B cell (primary cell): ENCODE data around the gene CEP63. TPM values are rescaled to one million over a fixed set of nuclear protein-coding genes. Genes with fewer than 3 reads are reported as not detected.

ENCODE experiments used
- ATAC-seq: fragments of 200-7000 bp; cut with Tn5 transposase; one replicate; pipeline ENCODE4 v1.10.0; 2021; ENCODE audit warnings: low read depth, mild to moderate bottlenecking, moderate number of reproducible peaks, moderate library complexity
- CTCF ChIA-PET: fragments of 350-600 bp; sonication (Branson Sonifier 250); formaldehyde crosslinking; loops from one replicate; lab custom pipeline; 2021; ENCODE audit warnings: antibody characterized with exemption, inconsistent platforms; lab: Charles Lee
- POLR2A ChIA-PET: fragments of 350-600 bp; sonication (Branson Sonifier 250); formaldehyde crosslinking; loops from one replicate; lab custom pipeline; 2021; ENCODE audit warnings: antibody characterized with exemption; lab: Charles Lee
- DNase-seq: peaks from one replicate; pipeline ENCODE4 v3.0.0; 2013
- H2AFZ ChIP-seq: 2 replicates; pipeline ENCODE4 v1.6.1; 2012; ENCODE audit warnings: mild to moderate bottlenecking, low read depth, low read length; ENCODE audit not compliant: insufficient read depth, poor library complexity, severe bottlenecking
- H3K27ac ChIP-seq, 2 donors: 1 replicate in 1 of 2; 2 replicates in 1 of 2; pipeline ENCODE4 v1.5.1; 2012 to 2013; ENCODE audit warnings: low read length in 2 of 2, mild to moderate bottlenecking in 2 of 2, moderate library complexity in 1 of 2
- H3K27me3 ChIP-seq, 4 experiments: fragments of 200-600 bp in 1 of 4; sonication (generic) in 1 of 4; replicated peaks in 1 of 4; 1 replicate in 2 of 4; 2 replicates in 2 of 4; pipeline versions ENCODE4 v1.6.1 to v1.7.0; 2013 to 2016; ENCODE audit warnings: low read length in 3 of 4, mild to moderate bottlenecking in 2 of 4, mixed read lengths in 1 of 4, moderate library complexity in 1 of 4; ENCODE audit not compliant: insufficient read depth in 4 of 4, control insufficient read depth in 3 of 4; ENCODE audit errors: control extremely low read depth in 1 of 4
- H3K36me3 ChIP-seq, 2 experiments: replicated peaks in 1 of 2; 1 replicate in 1 of 2; 2 replicates in 1 of 2; pipeline versions ENCODE4 v1.6.1 to v1.7.1; 2013; ENCODE audit warnings: low read length in 1 of 2; ENCODE audit not compliant: insufficient read depth in 2 of 2, control insufficient read depth in 1 of 2; ENCODE audit errors: control extremely low read depth in 1 of 2, extremely low read depth in 1 of 2
- H3K4me1 ChIP-seq, 2 donors: fragments of 200-600 bp in 1 of 2; sonication (generic) in 1 of 2; 1 replicate in 1 of 2; 2 replicates in 1 of 2; pipeline versions ENCODE4 v1.5.1 to v1.6.1; 2013 to 2017; ENCODE audit warnings: low read length in 2 of 2; ENCODE audit not compliant: control insufficient read depth in 2 of 2, insufficient read depth in 2 of 2
- H3K4me2 ChIP-seq: replicated peaks from 2 replicates; pipeline ENCODE3; 2012; ENCODE audit warnings: mild to moderate bottlenecking, low read depth, low read length; ENCODE audit not compliant: poor library complexity, severe bottlenecking
- H3K4me3 ChIP-seq, 5 experiments: fragments of 200-600 bp in 1 of 5; sonication (generic) in 1 of 5; 1 replicate in 3 of 5; 2 replicates in 2 of 5; pipeline versions ENCODE4 v1.5.1 to v1.7.0; 2011 to 2016; ENCODE audit warnings: low read length in 4 of 5, mild to moderate bottlenecking in 4 of 5, low read depth in 2 of 5, control low read depth in 1 of 5, moderate library complexity in 1 of 5; ENCODE audit not compliant: insufficient read depth in 1 of 5; ENCODE audit errors: control extremely low read depth in 1 of 5, extremely low read depth in 1 of 5
- H3K79me2 ChIP-seq: fragments of 200-600 bp; sonication (generic); one replicate; pipeline ENCODE4 v1.6.0; 2016; ENCODE audit warnings: low read length; ENCODE audit not compliant: control insufficient read depth, insufficient read depth
- H3K9ac ChIP-seq: fragments of 200-600 bp; sonication (generic); 2 replicates; pipeline ENCODE4 v1.6.1; 2017; ENCODE audit warnings: mild to moderate bottlenecking, low read length, moderate library complexity
- H3K9me3 ChIP-seq, 3 donors: one replicate each; pipeline versions ENCODE4 v1.6.1 to v1.7.1; 2013; ENCODE audit warnings: low read length in 2 of 3; ENCODE audit not compliant: control insufficient read depth in 2 of 3, insufficient read depth in 1 of 3; ENCODE audit errors: control extremely low read depth in 1 of 3
- H4K20me1 ChIP-seq: 2 replicates; pipeline ENCODE4 v1.6.0; 2012; ENCODE audit warnings: mild to moderate bottlenecking, low read length; ENCODE audit not compliant: insufficient read depth, control insufficient read depth, poor library complexity, severe bottlenecking
- H3K27ac Mint-ChIP-seq: one replicate; pipeline ENCODE4 v1.8.0; 2021; ENCODE audit warnings: mixed read lengths
- H3K27me3 Mint-ChIP-seq: one replicate; pipeline ENCODE4 v1.8.0; 2021; ENCODE audit warnings: mixed read lengths
- H3K4me1 Mint-ChIP-seq: one replicate; pipeline ENCODE4 v1.8.0; 2021; ENCODE audit warnings: mixed read lengths
- H3K4me3 Mint-ChIP-seq: one replicate; pipeline ENCODE4 v1.8.0; 2021; ENCODE audit warnings: mixed read lengths
- H3K9me3 Mint-ChIP-seq: one replicate; pipeline ENCODE4 v1.8.0; 2022; ENCODE audit warnings: mixed read lengths; ENCODE audit not compliant: insufficient read depth
- CTCF ChIP-seq: fragments of 200-600 bp; IDR thresholded peaks from one replicate; pipeline ENCODE4 v1.8.0; 2022; ENCODE audit warnings: antibody characterized with exemption, mild to moderate bottlenecking
- EZH2 ChIP-seq: IDR thresholded peaks from 2 replicates; pipeline ENCODE4 v1.6.1; 2012; ENCODE audit warnings: borderline replicate concordance, low read depth, mild to moderate bottlenecking, moderate library complexity, low read length; ENCODE audit not compliant: insufficient read depth, poor library complexity, severe bottlenecking
- WGBS: methylation state at CpG from one replicate; pipeline ENCODE4 v1.1.5; 2013; ENCODE audit warnings: missing lambda C conversion rate; ENCODE audit not compliant: insufficient coverage; 5-methylcytosine and 5-hydroxymethylcytosine counted together
- intact Hi-C: fragments of 100-400 bp; cut with micrococcal nuclease; formaldehyde crosslinking; loops from one replicate; pipeline ENCODE4 v1.10.0; 2022
- polyA plus RNA-seq: library from polyadenylated mRNA; depleted of rRNA; stranded (reverse); fragments of >200 nt; gene quantifications from 2 replicates; pipeline ENCODE4 v1.2.3, GENCODE V29; 2012
- total RNA-seq, 2 donors: library from RNA; stranded (reverse); fragments of 120-200 nt in 1 of 2; gene quantifications; 1 replicate in 1 of 2; 2 replicates in 1 of 2; pipeline versions ENCODE4 v1.2.3 to v1.2.4, GENCODE V29; 2013 to 2022

The CEP63 gene
- total and polyA plus RNA-seq, 2 donors (not counting 1 experiment from before 2014, with no cell fraction given): 9.6 to 35.6 TPM

DNA sequence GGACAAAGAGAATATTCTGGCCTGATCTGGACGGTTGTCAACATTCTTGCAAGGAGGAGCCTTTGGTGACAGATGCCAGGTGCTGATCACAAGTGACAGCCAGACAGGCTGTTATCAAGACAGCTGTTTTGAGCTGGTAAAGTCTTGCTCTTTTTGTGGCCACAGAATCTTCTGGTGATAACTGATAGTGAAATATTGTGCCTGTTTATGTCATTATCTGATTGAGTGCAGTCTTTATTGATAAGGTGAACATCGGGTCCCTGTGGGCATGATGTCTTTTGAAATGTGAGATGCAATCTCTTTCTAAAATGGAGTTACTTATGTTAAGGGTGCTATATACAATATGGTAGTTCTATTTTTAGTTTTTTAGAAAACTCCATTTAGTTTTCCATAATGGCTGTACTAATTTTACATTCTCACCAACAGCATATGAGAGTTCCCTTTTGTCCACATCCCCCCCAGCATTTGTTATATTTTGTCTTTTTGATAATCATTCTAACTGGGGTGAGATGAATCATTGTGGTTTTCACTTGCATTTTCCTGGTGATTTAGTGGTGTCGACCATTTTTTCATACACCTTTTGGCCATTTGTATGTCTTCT, 10.7 kb downstream of the CEP63 start:
- H3K4me3 Mint-ChIP-seq: no peak overlapping the region
- H3K4me2 ChIP-seq: no peak overlapping the region
- peaks cover 6% of the 10 kb centered on the region for H3K9me3 Mint-ChIP-seq
- peaks cover 16% of the 10 kb centered on the region for H4K20me1 ChIP-seq
- no peak overlapping the region for H3K27ac ChIP-seq
- H3K27ac Mint-ChIP-seq: no peak overlapping the region
- H3K79me2 ChIP-seq: peaks cover 98% of the 10 kb centered on the region
- H3K4me3 ChIP-seq: no peak overlapping the region
- no peaks in the 10 kb centered on the region for H3K27me3 ChIP-seq
- intact Hi-C loops: no loop called here
- H3K27me3 Mint-ChIP-seq: no peaks in the 10 kb centered on the region
- ATAC-seq (no peak), DNase-seq (no peak)
- H3K4me1 ChIP-seq: no peaks in the 10 kb centered on the region
- peaks cover 8 to 19% of the 10 kb centered on the region in 2 experiments for H3K36me3 ChIP-seq
- H3K9ac ChIP-seq: no peak overlapping the region
- no peak overlapping the region for H2AFZ ChIP-seq
- WGBS: 93% methylated on average over 1 of the region's 3 CpGs
- CTCF ChIA-PET: no interaction called here
- POLR2A ChIA-PET: no interaction called here
- H3K4me1 Mint-ChIP-seq: peaks cover 26% of the 10 kb centered on the region
- no peak for TF ChIP-seq EZH2
- TF ChIP-seq CTCF: no peak
- peaks cover 0 to 3% (median 1%) of the 10 kb centered on the region in 3 donors for H3K9me3 ChIP-seq

DNA sequence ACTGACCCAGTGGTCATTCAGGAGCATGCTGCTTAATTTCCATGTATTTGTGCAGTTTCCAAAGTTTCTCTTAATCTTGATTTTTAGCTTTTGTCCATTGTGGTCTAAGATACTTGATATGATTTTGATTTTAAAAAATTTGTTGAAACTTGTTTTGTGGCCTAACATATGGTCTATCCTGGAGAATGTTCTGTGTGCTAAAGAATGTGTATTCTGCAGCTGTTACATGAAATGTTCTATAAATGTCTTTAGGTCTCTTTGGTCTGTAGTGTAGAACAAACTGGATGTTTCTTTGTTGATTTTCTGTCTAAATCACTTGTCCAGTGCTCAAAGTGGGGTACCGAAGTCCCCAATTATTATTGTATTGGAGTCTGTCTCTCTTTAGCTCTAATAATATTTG, 17.4 kb downstream of the CEP63 start:
- no CpG with 5 or more reads among the region's 1 CpG for WGBS
- ChIA-PET CTCF (no interaction called here), POLR2A (no interaction called here)

More for the DNA sequence above, 17.4 kb downstream of the CEP63 start:
- Histone ChIP-seq H3K4me3 (no peak overlapping the region), H2AFZ (no peak overlapping the region), H3K9me3 (peaks cover 3 to 15% (median 5%) of the 10 kb centered on the region in 3 donors), H3K4me1 (no peaks in the 10 kb centered on the region), H3K27ac (no peak overlapping the region), H3K79me2 (peaks cover 80% of the 10 kb centered on the region), H4K20me1 (peaks cover 14% of the 10 kb centered on the region), H3K36me3 (peaks cover 0 to 14% of the 10 kb centered on the region in 2 experiments), H3K27me3 (no peaks in the 10 kb centered on the region), H3K9ac (no peak overlapping the region), H3K4me2 (no peak overlapping the region)
- no peak for TF ChIP-seq EZH2
- no peak for TF ChIP-seq CTCF
- H3K4me1 Mint-ChIP-seq: peaks cover 30% of the 10 kb centered on the region
- H3K27ac Mint-ChIP-seq: no peak overlapping the region
- H3K27me3 Mint-ChIP-seq: no peaks in the 10 kb centered on the region
- ATAC-seq (no peak), DNase-seq (no peak)
- no peak overlapping the region for H3K4me3 Mint-ChIP-seq
- intact Hi-C loops: no loop called here
- peaks cover 11% of the 10 kb centered on the region for H3K9me3 Mint-ChIP-seq
